DMS114 treated with DMSO at 0.1 percent for 48 hours (cell line): Measurements from ENCODE around the gene CYP4B1.
"Not testable (repeated sequence)": the region's sequence is repeated elsewhere in the genome, so short reads cannot be mapped to it uniquely, and the experiment has no call there.

Experiments
- DNase-seq: peaks from one replicate; lab custom pipeline; 2025; ENCODE audit not compliant: unreplicated experiment; lab: John Stamatoyannopoulos, UW

Gene CYP4B1

DNA sequence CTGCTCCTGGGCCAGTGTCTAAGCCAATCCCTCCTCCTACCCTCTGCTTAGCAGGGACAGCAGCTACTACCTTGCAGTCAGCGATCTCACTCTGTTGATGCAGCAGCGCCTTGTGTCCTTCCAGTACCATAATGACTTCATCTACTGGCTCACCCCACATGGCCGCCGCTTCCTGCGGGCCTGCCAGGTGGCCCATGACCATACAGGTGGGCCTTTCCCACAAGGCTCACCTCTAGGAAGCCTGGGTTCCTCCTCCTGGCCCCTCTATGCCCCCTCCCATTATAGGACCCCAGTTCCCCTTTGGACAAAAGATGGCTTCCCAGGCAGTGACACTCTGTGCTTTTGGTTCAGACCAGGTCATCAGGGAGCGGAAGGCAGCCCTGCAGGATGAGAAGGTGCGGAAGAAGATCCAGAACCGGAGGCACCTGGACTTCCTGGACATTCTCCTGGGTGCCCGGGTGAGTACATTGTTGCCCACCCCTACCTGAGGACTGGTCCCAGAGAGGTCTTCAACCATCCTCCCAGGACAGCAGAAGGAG, 15.1 kb downstream of the CYP4B1 start:
- DNase-seq, result no peak

DNA sequence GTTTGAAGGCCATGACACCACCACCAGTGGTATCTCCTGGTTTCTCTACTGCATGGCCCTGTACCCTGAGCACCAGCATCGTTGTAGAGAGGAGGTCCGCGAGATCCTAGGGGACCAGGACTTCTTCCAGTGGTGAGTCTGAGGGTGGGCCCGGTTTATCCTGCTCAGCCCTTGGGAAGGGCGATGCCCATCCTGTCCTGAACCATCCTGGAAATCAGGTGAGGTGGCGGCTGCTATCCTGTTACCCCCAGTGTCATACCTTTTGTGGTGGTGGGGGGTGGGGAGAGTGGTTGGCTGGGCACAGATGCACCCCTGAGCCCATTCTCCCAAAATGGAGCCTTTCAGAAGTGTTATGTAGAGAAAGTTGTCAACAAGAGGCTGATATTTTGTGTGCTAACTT, 16.3 kb downstream of the CYP4B1 start:
- no peak for DNase-seq

DNA sequence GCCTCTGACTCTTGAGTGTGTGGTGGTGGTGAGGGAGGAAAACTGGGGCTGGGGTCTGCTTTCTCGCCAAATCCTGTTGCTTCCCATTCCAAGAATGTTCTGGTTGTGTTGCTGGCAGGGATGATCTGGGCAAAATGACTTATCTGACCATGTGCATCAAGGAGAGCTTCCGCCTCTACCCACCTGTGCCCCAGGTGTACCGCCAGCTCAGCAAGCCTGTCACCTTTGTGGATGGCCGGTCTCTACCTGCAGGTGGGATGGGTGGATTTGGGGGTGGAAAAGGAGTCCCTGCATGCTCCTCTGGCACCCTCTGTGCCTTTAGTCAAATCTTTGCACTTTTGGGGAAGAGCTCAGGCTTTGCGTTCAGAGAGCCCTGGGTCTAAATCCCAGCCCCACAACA, 18.1 kb downstream of the CYP4B1 start:
- DNase-seq, result no peak

DNA sequence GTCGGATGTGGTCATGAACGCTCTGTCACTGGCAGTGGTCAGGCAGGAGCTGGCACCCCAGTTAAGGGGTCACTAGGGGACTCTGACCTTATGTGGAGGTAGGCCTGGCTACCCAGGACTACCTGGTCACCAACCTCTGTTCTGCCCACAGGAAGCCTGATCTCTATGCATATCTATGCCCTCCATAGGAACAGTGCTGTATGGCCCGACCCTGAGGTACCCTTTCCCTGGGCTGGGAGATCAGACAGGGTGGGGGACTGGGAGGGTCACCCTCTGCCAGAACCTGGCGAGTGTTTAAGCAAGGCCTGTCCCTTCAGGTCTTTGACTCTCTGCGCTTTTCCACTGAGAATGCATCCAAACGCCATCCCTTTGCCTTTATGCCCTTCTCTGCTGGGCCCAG, 19.0 kb downstream of the CYP4B1 start:
- no peak for DNase-seq

DNA sequence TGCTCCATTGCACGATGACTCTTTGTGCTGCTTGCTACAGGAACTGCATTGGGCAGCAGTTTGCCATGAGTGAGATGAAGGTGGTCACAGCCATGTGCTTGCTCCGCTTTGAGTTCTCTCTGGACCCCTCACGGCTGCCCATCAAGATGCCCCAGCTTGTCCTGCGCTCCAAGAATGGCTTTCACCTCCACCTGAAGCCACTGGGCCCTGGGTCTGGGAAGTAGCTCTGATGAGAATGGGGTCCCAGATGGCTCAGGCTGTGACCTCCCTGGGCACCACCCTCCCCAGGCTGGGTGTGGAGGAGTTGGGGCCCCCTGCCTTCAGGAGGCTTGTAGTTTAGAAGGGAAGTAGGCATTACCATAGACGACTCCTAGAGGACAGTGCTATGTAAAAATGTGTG, 19.7 kb downstream of the CYP4B1 start:
- DNase-seq, result no peak

DNA sequence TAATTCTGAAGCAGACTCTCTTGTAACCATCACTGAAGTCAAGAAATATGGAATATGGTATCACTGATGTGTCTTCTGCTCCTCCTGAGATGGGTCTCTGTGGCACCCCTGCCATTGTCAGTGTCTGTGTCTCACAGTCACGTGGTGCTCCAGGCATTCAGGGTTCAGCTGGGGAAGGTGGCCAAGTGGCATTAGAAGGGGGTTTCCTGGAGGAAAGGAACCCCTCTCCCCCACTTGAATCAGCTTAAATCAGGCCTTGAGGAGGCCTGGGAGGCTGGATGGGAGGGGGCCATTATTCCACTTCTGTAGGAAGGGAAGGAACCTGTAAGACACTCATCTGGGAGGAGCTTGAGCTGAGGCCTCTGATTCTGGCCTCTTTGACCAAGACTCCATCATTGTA, 20.5 kb downstream of the CYP4B1 start:
- DNase-seq, result no peak

DNA sequence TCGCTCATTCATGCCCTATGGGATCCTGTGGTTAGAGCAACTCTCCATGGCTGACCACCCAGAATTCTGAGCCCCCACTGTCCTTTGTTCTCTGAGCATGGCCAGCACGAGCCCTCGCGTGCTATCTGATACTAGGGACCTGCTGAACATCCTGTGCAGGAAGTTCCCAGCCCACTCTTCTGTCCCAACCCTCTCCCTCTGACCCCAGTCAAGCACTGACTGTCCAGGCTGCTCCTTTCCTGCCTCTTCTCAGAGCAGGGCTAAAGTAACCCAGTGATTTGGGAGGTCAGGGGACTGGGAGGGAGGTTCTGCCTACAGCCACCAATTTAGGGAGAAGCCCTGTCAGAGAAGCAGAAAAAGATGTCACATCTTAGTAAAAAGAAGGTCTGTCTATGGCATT, 21.2 kb downstream of the CYP4B1 start:
- no peak for DNase-seq

DNA sequence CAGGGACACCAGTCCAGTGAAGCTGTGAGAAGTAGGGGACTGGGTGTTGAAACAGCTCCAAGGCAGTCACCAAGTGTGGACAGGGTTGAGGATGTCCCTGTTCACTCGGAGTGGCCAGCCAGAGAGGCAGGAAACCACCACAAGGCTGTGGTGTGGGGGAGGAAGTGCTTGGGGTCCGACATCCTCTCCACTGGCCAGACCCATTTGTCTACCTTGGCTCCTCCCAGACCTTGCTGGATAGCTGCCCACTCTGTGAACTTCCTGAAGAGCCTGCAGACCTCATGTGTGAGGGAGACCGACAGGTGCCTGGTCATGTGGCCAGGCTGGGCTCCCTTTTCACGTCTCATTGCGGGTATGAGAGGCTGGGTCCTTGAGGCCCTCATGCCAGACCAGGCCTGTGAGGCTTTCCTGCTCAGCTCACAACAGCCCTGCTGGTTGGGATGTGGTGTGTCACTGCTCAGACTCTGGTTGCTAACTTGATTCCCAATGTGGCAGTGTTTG, 21.8 kb downstream of the CYP4B1 start:
- DNase-seq, result no peak

DNA sequence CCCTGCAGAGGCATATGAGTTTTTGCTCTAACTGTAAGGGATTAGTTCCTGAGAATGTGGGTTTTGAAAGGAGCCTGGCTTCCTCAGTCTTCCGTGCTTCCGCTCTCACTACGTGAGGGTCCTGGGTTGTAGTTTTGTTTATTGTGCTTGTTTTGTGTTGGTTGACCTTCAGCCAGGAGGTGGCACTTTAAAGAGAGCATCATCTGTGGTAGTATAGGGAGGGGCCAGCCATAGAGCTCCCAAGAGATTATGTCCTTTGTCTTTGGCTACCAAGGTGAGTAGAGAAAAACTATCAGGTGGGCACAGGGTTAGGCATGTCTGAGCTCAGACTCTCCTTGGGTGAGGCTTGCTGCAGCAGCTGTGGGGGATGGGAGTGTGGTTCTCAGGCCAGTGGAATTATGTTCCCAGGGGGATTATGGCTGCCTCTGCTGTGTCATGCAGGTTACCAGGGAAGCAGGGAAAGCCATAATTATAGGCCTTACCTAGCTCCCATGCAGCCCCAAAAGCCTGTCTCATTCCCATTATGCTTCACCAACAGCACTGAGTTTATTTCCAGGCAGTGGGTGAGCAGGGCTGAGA, 23.5 kb downstream of the CYP4B1 start:
- no peak for DNase-seq

DNA sequence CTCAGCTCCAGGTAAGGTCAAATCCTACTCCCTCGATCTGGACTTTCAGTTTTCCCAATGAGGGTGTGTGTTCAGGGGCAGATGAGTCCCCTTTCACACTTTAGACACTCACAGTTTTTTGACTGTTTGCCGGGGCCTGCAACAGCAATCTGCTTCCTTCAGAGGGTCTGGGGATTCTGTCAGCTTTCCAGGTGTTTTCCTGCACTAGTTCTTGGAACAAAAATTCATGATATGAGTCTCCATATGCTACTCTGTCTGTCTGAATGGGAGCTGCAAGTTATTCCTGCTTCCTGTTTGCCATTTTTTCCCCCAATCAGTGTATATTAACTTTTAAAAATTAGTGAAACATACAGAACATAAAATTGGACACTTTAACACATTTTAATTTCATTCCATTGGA, 24.3 kb downstream of the CYP4B1 start:
- no peak for DNase-seq

DNA sequence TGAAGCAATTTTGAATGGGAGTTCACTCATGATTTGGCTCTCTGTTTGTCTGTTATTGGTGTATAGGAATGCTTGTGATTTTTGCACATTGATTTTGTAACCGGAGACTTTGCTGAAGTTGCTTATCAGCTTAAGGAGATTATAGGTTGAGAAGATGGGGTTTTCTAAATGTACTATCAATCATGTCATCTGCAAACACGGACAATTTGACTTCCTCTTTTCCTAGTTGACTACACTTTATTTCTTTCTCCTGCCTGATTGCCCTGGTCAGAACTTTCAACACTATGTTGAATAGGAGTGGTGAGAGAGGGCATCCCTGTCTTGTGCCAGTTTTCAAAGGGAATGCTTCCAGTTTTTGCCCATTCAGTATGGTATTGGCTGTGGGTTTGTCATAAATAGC, 28.0 kb downstream of the CYP4B1 start:
- not testable (repeated sequence) for DNase-seq

DNA sequence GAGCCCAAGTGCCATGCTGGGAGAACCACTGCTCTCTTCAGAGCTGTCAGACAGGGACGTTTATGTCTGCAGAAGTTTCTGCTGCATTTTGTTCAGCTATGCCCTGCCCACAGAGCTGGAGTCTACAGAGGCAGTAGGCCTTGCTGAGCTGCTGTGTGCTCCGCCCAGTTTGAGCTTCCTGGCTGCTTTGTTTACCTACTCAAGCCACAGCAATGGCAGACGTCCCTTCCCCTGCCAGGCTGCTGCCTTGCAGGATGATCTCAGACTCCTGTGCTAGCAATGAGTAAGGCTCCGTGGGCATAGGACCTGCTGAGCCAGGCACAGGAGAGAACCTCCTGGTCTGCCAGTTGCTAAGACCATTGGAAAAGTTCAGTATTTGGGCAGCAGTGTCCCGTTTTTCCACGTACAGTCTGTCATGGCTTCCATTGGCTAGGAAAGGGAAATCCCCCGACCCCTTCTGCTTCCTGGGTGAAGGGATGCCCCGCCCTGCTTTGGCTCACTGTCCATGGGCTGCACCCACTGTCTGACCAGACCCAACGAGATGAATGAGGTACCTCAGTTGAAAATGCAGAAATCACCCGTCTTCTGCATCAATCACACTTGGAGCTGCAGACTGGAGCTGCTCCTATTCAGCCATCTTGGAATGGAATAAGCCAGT, 31.9 kb downstream of the CYP4B1 start:
- no peak for DNase-seq

DNA sequence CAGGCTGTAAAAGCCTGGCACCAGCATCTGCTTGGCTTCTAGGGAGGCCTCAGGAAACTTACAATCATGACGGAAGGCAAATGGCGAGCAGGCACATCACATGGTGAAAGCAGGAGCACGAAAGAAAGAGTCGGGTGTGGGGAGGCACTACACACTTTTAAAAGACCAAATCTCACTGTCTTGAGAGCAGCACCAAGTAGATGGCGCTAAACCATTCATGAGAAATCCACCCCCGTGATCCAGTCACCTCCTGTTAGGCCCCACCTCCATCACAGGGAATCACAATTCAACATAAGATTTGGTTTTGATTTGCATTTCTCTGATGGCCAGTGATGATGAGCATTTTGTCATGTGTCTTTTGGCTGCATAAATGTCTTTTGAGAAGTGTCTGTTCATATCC, 36.6 kb downstream of the CYP4B1 start:
- DNase-seq, result not testable (repeated sequence)

DNA sequence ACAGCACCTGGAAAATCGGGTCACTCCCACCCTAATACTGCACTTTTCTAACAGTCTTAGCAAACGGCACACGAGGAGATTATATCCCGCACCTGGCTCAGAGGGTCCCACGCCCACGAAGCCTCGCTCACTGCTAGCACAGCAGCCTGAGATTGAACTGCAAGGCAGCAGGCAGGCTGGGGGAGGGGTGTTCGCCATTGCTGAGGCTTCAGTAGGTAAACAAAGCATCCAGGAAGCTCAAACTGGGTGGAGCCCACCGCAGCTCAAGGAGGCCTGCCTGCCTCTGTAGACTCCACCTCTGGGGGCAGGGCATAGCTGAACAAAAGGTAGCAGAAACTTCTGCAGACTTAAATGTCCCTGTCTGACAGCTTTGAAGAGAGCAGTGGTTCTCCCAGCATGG, 47.5 kb downstream of the CYP4B1 start:
- DNase-seq, result not testable (repeated sequence)

DNA sequence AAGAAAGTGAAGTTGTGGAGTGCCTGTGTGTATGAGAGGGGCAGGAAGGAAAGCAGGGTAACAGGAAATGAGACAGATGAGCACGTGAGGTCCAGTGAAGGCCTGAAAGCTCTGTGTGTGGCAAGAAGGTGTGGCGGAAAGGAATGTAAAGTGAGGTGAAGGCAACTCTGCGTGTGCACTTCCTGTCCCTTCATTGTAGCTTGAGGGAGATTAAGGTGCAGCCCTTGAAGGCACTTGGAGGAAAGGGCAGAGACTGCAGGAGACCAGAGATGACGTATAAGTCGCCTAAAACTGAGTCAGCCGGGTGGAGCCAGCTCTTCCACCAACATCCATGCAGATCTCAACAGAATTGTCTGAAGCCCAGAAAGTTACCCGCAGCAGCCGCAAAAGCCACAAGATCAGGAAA, 58.8 kb downstream of the CYP4B1 start:
- DNase-seq, result not testable (repeated sequence)

DNA sequence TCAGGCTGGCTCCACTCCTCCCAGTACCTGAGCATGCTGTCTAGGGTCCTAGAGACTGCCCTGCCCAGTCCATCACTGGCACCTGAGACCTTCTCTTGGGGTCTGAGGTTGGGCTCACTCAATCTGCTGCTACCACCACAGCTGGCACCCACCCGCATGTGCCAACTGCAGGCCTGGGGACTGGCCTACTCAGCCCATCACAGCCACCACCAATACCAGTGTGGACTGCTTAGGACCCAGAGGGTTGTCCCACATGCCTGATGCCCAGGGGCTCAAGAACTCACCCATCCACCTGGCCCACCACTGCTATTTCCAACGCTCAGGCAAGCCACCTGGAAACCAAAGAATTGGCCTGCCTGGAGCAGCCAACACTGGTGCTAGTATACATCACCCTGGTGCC, 63.5 kb downstream of the CYP4B1 start:
- no peak for DNase-seq
